Measurements from ENCODE around the gene GHRH. TPM values are rescaled to one million over a fixed set of nuclear protein-coding genes. Genes with fewer than 3 reads are reported as not detected.

Gene GHRH
- total and polyA plus RNA-seq, 2 donors (not counting 1 experiment from before 2014, with no cell fraction given): not detected

- 97% methylated on average over 10 of the region's 11 CpGs for WGBS (ENCODE audit: insufficient coverage)
- Mint-ChIP-seq H3K4me1 (no peaks in the 10 kb centered on the region), H3K27ac (no peak overlapping the region), H3K9me3 (ENCODE audit: insufficient read depth) (no peaks in the 10 kb centered on the region), H3K27me3 (peaks cover 15% of the 10 kb centered on the region), H3K4me3 (no peak overlapping the region)
- CTCF ChIA-PET: no interaction called here
- H3K79me2 ChIP-seq (ENCODE audit: control insufficient read depth, insufficient read depth, low read length): no peaks in the 10 kb centered on the region
- no peak overlapping the region for H3K4me2 ChIP-seq (replicated peaks; ENCODE audit: low read depth, low read length, poor library complexity, severe bottlenecking)
- no peak overlapping the region for H2AFZ ChIP-seq (ENCODE audit: insufficient read depth, low read depth, low read length, poor library complexity, severe bottlenecking)
- no peaks in the 10 kb centered on the region for H3K36me3 ChIP-seq (replicated peaks in 1 of 2; ENCODE audit: control extremely low read depth in 1 of 2, control insufficient read depth in 1 of 2, extremely low read depth in 1 of 2, insufficient read depth in 2 of 2, low read length in 1 of 2)
- DNase-seq: no peak
- intact Hi-C loops (cut with micrococcal nuclease): no loop called here
- H4K20me1 ChIP-seq (ENCODE audit: control insufficient read depth, insufficient read depth, low read length, poor library complexity, severe bottlenecking): no peaks in the 10 kb centered on the region
- H3K9me3 ChIP-seq (ENCODE audit: control extremely low read depth in 1 of 3, control insufficient read depth in 2 of 3, insufficient read depth in 1 of 3, low read length in 2 of 3): peaks cover 0 to 4% (median 0%) of the 10 kb centered on the region in 3 donors
- POLR2A ChIA-PET: no interaction called here
- no peaks in the 10 kb centered on the region for H3K4me1 ChIP-seq (ENCODE audit: control insufficient read depth in 2 of 2, insufficient read depth in 2 of 2, low read length in 2 of 2)
- ATAC-seq (ENCODE audit: low read depth): no peak
- peaks cover 0 to 4% (median 0%) of the 10 kb centered on the region in 4 experiments for H3K27me3 ChIP-seq (replicated peaks in 1 of 4; ENCODE audit: control extremely low read depth in 1 of 4, control insufficient read depth in 3 of 4, insufficient read depth in 4 of 4, low read length in 3 of 4)
- TF ChIP-seq, protein P1, sequence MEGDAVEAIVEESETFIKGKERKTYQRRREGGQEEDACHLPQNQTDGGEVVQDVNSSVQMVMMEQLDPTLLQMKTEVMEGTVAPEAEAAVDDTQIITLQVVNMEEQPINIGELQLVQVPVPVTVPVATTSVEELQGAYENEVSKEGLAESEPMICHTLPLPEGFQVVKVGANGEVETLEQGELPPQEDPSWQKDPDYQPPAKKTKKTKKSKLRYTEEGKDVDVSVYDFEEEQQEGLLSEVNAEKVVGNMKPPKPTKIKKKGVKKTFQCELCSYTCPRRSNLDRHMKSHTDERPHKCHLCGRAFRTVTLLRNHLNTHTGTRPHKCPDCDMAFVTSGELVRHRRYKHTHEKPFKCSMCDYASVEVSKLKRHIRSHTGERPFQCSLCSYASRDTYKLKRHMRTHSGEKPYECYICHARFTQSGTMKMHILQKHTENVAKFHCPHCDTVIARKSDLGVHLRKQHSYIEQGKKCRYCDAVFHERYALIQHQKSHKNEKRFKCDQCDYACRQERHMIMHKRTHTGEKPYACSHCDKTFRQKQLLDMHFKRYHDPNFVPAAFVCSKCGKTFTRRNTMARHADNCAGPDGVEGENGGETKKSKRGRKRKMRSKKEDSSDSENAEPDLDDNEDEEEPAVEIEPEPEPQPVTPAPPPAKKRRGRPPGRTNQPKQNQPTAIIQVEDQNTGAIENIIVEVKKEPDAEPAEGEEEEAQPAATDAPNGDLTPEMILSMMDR (IDR thresholded peaks at IDR 0.05): no peak
- no peak for TF ChIP-seq EZH2 (IDR thresholded peaks at IDR 0.05; ENCODE audit: borderline replicate concordance, insufficient read depth, low read depth, low read length, poor library complexity, severe bottlenecking)
- H3K27ac ChIP-seq (ENCODE audit: low read length in 2 of 2): no peak overlapping the region
- H3K4me3 ChIP-seq (ENCODE audit: control extremely low read depth in 1 of 5, extremely low read depth in 1 of 5, insufficient read depth in 1 of 5, low read depth in 2 of 5, low read length in 4 of 5): no peak overlapping the region
- H3K9ac ChIP-seq (ENCODE audit: low read length): no peak overlapping the region
Measured at GRCh38 chr20:37256286-37256685, 5.3 kb downstream of the GHRH start.

GRCh38 chr20:37254114-37254878 is 7.3 kb downstream of the GHRH start:
- peaks cover 0 to 4% (median 0%) of the 10 kb centered on the region in 4 experiments for H3K27me3 ChIP-seq (replicated peaks in 1 of 4; ENCODE audit: control extremely low read depth in 1 of 4, control insufficient read depth in 3 of 4, insufficient read depth in 4 of 4, low read length in 3 of 4)

More at GRCh38 chr20:37254114-37254878, 7.3 kb downstream of the GHRH start:
- ChIA-PET CTCF (no interaction called here), POLR2A (no interaction called here)
- intact Hi-C loops (cut with micrococcal nuclease): no loop called here
- no peak overlapping the region for H3K4me2 ChIP-seq (replicated peaks; ENCODE audit: low read depth, low read length, poor library complexity, severe bottlenecking)
- ATAC-seq (ENCODE audit: low read depth) (no peak), DNase-seq (no peak)
- no peak overlapping the region for H3K9ac ChIP-seq (ENCODE audit: low read length)
- no peaks in the 10 kb centered on the region for H3K27me3 Mint-ChIP-seq
- no peak overlapping the region for H3K4me3 Mint-ChIP-seq
- H3K9me3 Mint-ChIP-seq (ENCODE audit: insufficient read depth): no peaks in the 10 kb centered on the region
- no CpG with 5 or more reads among the region's 7 CpGs for WGBS (ENCODE audit: insufficient coverage)
- TF ChIP-seq, protein P1 (IDR thresholded peaks at IDR 0.05): no peak
- no peak for TF ChIP-seq EZH2 (IDR thresholded peaks at IDR 0.05; ENCODE audit: borderline replicate concordance, insufficient read depth, low read depth, low read length, poor library complexity, severe bottlenecking)
- no peak overlapping the region for H3K27ac ChIP-seq (ENCODE audit: low read length in 2 of 2)
- no peak overlapping the region for H3K27ac Mint-ChIP-seq
- H3K79me2 ChIP-seq (ENCODE audit: control insufficient read depth, insufficient read depth, low read length): no peaks in the 10 kb centered on the region
- H3K36me3 ChIP-seq (replicated peaks in 1 of 2; ENCODE audit: control extremely low read depth in 1 of 2, control insufficient read depth in 1 of 2, extremely low read depth in 1 of 2, insufficient read depth in 2 of 2, low read length in 1 of 2): no peaks in the 10 kb centered on the region
- no peak overlapping the region for H3K4me3 ChIP-seq (ENCODE audit: control extremely low read depth in 1 of 5, extremely low read depth in 1 of 5, insufficient read depth in 1 of 5, low read depth in 2 of 5, low read length in 4 of 5)
- H3K9me3 ChIP-seq (ENCODE audit: control extremely low read depth in 1 of 3, control insufficient read depth in 2 of 3, insufficient read depth in 1 of 3, low read length in 2 of 3): peaks cover 0 to 4% (median 0%) of the 10 kb centered on the region in 3 donors
- no peaks in the 10 kb centered on the region for H4K20me1 ChIP-seq (ENCODE audit: control insufficient read depth, insufficient read depth, low read length, poor library complexity, severe bottlenecking)
- no peak overlapping the region for H2AFZ ChIP-seq (ENCODE audit: insufficient read depth, low read depth, low read length, poor library complexity, severe bottlenecking)
- H3K4me1 Mint-ChIP-seq: no peaks in the 10 kb centered on the region
- H3K4me1 ChIP-seq (ENCODE audit: control insufficient read depth in 2 of 2, insufficient read depth in 2 of 2, low read length in 2 of 2): no peaks in the 10 kb centered on the region
